GM12865 (cell line): ENCODE results near the gene RXRA.
A peak's percentile ranks its signal among the peaks of the same experiment; 100 is the strongest.

Experiments used
- DNase-seq: peaks from one replicate; pipeline ENCODE4 v3.0.0; 2010; ENCODE audit warnings: low read depth
- H3K4me3 ChIP-seq: 2 replicates; pipeline ENCODE4 v1.5.1; 2011; ENCODE audit warnings: mild to moderate bottlenecking, low read depth, low read length, control low read depth
- TF ChIP-seq, protein P1 (sequence below): IDR thresholded peaks from 2 replicates; pipeline ENCODE4 v1.5.1; 2011; ENCODE audit warnings: low read length, control low read depth, low read depth, inconsistent platforms; ENCODE audit not compliant: insufficient read depth; ENCODE audit errors: missing control alignments

Gene RXRA

DNA sequence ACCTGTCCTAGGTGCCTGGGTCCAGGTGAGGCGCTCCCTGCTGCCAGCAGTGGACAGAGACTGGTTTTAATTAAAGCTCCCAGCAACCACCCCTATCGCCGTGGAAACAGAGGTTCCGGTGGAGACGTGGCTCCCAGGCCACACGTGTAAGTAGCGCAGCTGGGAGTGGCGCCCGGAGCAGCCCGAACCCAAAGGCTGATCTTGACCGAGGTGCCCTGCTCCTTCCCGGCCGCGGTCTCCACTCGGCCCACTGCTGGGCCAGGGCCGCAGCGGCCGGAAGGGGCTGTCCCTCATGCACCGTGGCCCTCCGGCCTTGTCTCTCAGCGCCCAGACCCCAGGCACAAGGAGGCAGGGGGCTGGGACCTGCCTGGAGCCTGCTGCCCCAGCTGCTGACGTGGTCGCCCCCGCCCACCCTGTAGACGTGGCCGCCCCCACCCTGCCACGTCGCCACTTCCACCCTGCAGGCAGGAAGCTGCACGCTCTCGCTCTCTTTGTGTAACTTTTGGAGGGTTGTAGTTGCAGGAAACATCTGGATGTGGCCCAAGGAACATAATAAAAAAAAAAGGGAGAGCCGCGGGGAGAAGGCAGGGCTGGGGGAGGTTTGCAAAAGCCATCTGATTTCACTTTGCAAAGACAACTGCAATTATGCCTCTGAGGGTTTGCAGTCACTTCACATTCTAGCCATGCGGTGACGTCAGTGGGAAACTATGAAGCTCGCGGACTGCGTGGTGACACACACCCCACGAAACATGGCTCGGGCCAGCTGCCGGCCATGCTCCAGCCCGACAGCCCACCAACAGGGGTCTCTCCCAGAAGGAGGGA lies 129.9 kb downstream of the RXRA start:
- TF ChIP-seq, protein P1, sequence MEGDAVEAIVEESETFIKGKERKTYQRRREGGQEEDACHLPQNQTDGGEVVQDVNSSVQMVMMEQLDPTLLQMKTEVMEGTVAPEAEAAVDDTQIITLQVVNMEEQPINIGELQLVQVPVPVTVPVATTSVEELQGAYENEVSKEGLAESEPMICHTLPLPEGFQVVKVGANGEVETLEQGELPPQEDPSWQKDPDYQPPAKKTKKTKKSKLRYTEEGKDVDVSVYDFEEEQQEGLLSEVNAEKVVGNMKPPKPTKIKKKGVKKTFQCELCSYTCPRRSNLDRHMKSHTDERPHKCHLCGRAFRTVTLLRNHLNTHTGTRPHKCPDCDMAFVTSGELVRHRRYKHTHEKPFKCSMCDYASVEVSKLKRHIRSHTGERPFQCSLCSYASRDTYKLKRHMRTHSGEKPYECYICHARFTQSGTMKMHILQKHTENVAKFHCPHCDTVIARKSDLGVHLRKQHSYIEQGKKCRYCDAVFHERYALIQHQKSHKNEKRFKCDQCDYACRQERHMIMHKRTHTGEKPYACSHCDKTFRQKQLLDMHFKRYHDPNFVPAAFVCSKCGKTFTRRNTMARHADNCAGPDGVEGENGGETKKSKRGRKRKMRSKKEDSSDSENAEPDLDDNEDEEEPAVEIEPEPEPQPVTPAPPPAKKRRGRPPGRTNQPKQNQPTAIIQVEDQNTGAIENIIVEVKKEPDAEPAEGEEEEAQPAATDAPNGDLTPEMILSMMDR: no peak
- DNase-seq: peak; percentile 23
- no peak overlapping the region for H3K4me3 ChIP-seq

DNA sequence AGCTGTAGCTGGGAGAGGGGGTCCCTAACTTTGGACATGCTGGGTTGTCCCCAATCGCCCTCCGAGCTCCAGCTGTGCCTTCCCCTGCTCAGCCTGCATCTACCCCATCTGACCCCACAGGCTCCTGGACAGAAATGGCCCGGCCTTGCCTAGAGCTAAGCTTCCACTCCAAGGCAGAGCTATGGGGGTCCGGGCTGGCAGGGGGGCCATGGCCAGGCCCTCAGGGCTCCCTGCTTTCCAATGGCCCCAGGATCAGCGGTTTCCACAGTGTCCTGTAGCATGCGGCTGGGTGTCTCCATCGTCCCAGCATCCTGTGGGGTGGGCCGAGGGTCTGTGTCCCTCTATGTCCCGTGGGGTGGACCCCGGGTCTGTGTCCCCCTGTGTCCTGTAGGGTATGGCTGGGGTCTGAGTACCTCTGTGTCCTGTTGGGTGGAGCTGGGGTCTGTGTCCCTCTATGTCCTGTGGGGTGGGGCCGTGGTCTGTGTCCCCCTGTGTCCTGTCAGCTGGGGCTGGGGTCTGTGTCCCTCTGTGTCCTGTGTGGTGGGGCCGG lies 130.6 kb downstream of the RXRA start:
- DNase-seq: no peak
- TF ChIP-seq, protein P1: no peak
- H3K4me3 ChIP-seq: no peak overlapping the region

DNA sequence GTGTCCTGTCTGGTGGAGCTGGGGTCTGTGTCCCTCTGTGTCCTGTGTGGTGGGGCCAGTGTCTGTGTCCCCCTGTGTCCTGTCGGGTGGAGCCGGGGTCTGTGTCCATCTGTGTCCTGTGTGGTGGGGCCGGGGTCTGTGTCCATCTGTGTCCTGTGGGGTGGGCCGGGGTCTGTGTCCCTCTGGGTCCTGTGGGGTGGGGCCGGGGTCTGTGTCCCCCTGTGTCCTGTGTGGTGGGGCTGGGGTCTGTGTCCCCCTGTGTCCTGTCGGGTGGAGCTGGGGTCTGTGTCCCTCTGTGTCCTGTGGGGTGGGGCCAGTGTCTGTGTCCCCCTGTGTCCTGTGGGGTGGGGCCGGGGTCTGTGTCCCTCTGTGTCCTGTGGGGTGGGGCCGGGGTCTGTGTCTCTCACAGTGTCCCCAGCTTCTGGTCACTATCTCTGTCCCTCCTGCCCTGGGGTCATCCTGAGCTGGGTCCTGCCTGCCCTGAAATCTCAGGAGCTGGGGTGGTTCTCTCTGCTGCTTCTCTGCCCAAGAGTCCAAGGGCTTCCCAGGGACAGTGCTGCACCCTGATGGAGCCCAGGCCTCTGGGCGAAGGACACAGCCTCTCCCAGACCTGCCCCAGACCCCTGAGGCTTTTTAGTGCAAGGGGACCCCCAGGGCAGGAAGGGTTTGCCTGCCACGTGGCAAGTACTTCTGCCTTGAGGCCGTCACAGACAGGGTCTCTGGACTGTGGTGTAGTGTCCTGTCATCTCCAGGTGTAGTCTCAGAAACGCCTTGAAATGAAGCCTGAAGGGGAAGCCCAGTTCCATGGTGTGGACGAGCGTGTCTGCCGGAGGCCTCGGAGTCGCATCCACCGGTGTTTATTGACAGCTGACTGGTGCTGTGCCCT lies 131.3 kb downstream of the RXRA start:
- DNase-seq: no peak
- no peak overlapping the region for H3K4me3 ChIP-seq
- TF ChIP-seq, protein P1: no peak

GRCh38 chr9:134458207-134459108 lies 132.2 kb downstream of the RXRA start:
- no peak overlapping the region for H3K4me3 ChIP-seq
- DNase-seq: no peak
- TF ChIP-seq, protein P1: no peak

DNA sequence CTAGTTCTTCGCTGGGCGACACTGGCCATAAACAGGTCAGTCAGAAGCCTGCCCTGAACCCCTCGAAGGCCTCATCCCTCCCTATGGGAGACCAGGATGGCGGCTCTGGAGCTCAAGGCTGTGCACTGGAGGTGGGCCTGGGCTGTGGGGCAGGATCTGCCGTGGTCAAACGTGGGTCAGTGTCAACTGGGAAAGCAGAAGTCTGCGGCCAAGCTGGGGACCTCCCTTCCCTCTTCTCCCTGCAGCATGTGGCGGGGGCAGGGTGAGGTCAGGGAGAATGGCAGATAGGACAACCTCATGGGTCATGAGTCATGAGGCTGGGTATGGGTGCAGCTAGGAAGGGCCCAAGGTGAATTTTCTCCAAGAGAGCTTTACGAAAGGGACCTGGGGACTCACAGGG lies 132.9 kb downstream of the RXRA start:
- TF ChIP-seq, protein P1: no peak
- DNase-seq: no peak
- H3K4me3 ChIP-seq: no peak overlapping the region

GRCh38 chr9:134459573-134459972 lies 133.3 kb downstream of the RXRA start:
- TF ChIP-seq, protein P1: no peak
- no peak overlapping the region for H3K4me3 ChIP-seq
- no peak for DNase-seq
